GM18499 (cell line): ENCODE results near the gene WASHC1.
"Not testable (repeated sequence)": the region's sequence is repeated elsewhere in the genome, so short reads cannot be mapped to it uniquely, and the experiment has no call there.

Experiments used
- ATAC-seq: cut with Tn5 transposase; IDR thresholded peaks from one replicate; pipeline ENCODE4 v1.9.1; 2021; ENCODE audit warnings: moderate number of reproducible peaks; ENCODE audit not compliant: insufficient read depth, unreplicated experiment

The WASHC1 gene

GRCh38 chr9:16875-17274 is 12.4 kb downstream of the WASHC1 start:
- not testable (repeated sequence) for ATAC-seq

- not testable (repeated sequence) for ATAC-seq
These were observed 15.0 kb downstream of the WASHC1 start for GRCh38 chr9:14129-14809.

GRCh38 chr9:11206-11605 is 18.1 kb downstream of the WASHC1 start:
- ATAC-seq: not testable (repeated sequence)

- ATAC-seq: not testable (repeated sequence)
These were observed 18.6 kb downstream of the WASHC1 start for GRCh38 chr9:10653-11053.

- ATAC-seq: not testable (repeated sequence)
These were observed 19.0 kb downstream of the WASHC1 start for GRCh38 chr9:10207-10606.
